NCI-H526 treated with DMSO at 0.1 percent for 48 hours (cell line): Measurements from ENCODE around the gene NNT.
A peak's percentile ranks its signal among the peaks of the same experiment; 100 is the strongest.
"Not testable (repeated sequence)": the region's sequence is repeated elsewhere in the genome, so short reads cannot be mapped to it uniquely, and the experiment has no call there.

ENCODE experiments used
- DNase-seq: peaks from one replicate; lab custom pipeline; 2025; lab: John Stamatoyannopoulos, UW

Gene NNT

DNA sequence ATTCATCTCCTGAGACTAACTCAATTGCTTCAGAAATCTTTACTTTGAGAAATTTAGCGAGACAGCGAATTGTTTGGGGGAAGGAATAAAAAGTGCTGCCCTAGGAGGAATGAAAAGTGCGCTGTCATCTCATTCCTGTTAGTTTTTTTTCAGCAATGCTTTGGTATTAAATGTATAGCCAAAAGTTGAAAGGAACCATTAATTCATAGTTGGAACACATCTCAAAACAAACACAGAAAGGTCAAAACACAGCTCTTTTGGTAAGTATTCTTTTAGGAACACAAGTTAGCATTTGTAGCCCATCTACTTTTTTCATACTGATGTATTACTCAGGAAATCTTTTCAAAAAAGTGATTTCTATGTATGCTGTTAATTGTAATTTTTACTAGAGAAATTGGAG is 109.1 kb downstream of the NNT start:
- no peak for DNase-seq

DNA sequence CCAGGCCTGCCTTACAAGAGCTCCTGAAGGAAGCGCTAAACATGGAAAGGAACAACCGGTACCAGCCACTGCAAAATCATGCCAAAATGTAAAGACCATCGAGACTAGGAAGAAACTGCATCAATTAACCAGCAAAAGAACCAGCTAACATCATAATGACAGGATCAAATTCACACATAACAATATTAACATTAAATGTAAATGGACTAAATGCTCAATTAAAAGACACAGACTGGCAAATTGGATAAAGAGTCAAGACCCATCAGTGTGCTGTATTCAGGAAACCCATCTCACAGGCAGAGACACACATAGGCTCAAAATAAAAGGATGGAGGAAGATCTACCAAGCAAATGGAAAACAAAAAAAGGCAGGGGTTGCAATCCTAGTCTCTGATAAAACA is 116.8 kb downstream of the NNT start:
- DNase-seq, result not testable (repeated sequence)

DNA sequence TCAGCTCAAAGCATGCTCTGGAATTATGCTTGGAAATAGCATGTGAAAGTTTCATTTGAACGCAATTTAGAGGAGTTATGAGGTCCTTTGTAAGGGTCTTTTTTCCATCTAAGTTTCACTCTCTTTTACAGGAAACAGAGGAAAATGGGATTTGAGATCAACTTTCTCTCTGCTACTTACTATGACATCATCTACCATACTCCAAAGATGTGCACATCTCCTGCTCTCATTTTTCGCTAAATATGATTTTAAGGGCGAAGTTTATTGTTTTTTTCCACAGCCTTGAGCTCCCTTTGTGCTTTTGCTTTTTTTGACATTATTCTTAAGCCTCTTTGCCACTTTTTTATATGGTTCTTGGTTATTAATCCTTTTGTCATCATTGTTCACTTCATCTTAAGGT is 125.6 kb downstream of the NNT start:
- no peak for DNase-seq

DNA sequence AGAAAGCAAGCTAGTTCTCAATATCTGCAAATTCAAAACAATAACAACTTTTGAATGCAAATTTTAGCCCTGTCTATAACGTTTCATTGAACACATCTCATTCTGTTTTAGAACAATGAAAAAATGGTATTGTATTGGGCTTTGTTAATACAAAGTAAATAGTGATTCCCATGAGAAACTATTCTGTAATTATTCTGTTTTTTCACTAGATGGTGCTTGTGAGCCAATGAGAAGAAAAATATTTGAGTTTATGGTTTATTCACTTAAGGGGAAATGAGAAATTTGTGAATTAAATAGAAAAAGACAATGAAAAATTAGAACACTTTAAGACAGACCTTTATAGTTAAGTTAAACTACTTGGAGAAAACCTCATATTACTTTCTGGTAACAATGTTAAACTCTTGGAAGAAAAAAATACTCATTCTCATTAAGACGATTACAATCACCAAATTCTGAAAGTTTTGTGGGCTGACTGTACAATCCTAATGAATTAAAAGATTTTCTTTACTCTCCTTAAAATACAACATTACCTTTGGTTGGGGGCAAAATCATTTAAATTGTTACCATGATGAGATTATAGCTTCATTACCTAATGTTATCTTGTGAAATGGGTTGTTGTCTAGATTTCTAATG is 127.0 kb downstream of the NNT start:
- DNase-seq, result peak; percentile 30

DNA sequence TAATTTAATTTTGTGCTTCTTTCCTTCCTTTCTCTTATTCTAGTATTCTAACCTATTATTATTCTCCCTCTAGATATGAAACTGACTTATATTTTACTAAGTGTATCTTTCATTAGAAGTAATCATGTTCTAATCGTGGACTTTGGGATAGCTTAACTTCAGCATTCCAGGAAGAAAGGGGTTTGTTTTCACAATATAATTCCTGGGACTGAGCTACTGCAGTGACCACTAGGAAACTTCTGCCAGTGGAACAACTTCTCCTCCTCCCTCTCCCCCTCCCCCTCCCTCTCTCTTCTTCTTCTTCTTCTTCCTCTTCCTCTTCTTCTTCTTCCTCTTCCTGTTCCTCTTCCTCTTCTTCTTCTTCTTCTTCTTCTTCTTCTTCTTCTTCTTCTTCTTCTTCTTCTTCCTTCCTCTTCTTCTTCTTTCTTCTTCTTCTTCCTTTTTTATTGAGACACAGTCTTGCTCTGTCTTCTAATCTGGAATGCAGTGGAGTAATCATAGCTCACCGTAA is 127.9 kb downstream of the NNT start:
- no peak for DNase-seq

DNA sequence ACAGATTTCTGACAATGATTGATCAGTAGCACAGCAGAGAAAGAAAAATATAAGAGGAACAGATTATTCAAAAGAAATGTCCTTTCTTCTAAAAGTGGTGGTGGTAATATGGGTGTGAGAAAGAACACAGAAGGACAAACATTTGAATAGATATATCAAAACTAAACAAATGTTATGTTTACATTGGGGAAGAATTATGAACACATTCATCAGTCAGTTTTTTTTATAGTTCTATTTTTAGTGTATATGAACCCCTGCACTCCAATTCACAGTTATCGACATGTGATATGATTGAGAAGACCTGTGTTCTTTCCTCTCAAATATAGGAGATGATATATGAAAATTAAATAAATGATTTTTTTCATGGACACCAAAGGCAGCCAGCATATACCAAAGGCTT is 128.6 kb downstream of the NNT start:
- no peak for DNase-seq

DNA sequence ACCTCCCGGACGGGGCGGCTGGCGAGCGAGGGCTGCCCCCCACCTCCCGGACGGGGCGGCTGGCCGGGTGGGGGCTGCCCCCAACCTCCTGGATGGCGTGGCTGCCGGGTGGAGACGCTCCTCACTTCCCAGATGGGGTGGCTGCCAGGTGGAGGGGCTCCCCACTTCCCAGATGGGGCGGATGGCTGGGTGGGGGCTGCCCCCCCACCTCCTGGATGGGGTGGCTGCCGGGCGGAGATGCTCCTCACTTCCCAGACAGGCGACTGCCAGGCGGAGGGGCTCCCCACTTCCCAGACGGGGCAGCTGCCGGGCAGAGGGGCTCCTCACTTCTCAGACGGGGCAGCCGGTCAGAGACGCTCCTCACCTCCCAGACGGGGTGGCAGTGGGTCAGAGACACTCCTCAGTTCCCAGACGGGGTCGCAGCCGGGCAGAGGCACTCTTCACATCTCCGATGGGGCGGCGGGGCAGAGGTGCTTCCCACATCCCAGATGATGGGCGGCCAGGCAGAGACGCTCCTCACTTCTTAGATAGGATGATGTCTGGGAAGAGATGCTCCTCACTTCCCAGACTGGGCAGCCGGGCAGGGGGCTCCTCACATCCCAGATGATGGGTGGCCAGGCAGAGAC is 143.1 kb downstream of the NNT start:
- DNase-seq, result not testable (repeated sequence)

DNA sequence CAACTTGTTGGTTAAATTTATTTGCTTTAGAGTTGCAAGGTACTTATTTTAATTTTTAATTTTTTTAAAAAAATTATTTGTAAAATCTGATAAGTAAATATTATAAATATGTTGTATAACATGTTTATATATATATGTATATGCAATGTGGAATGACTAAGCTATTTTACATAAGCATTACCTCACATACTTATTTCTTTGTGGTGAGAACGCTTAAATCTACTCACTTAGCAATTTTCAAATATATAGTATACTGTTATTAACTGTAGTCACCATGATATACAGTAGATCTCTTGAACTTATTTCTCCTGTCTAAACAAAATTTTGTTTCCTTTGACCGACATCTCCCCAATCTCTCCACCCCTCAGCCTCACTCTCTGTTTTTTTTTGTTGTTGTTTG is 147.8 kb downstream of the NNT start:
- DNase-seq, result no peak

DNA sequence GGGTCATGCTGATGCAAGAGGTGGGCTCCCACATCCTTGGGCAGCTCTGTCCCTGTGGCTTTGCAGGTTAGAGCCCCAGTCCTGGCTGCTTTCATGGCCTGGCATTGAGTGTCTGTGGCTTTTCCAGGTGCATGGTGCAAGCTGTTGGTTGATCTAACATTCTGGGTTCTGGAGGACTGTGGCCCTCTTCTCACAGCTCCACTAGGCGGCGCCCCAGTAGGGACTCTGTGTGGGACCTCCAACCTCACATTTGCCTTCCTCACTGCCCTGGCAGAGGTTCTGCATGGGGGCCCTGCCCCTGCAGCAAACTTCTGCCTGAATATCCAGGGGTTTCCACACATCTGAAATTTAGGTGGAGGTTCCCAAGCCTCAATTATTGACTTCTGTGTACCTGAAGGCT is 150.1 kb downstream of the NNT start:
- DNase-seq, result no peak
